Heart left ventricle (tissue), 16 donors: ENCODE results near the gene PISD. TPM values are rescaled to one million over a fixed set of nuclear protein-coding genes. Genes with fewer than 3 reads are reported as not detected.

Experiments used
- ATAC-seq, 4 donors: fragments of 200-7000 bp; cut with Tn5 transposase; one replicate each; pipeline ENCODE4 v1.9.1; 2020 to 2022; ENCODE audit warnings: moderate library complexity in 4 of 4, mild to moderate bottlenecking in 3 of 4, moderate number of reproducible peaks in 1 of 4
- DNase-seq, 5 donors: peaks; one replicate each; pipeline ENCODE4 v3.0.0-alpha.2; 2020
- H3K27ac ChIP-seq, 12 donors: fragments of 200-600 bp; sonication (generic) in 4 of 12; one replicate each; pipeline versions ENCODE4 v1.5.0 to v1.8.0; 2016 to 2022; ENCODE audit warnings: mild to moderate bottlenecking in 2 of 12
- H3K27me3 ChIP-seq, 9 donors: fragments of 200-600 bp; sonication (generic) in 2 of 9; one replicate each; pipeline versions ENCODE4 v1.5.1 to v1.8.0; 2016 to 2022; ENCODE audit warnings: mild to moderate bottlenecking in 3 of 9
- H3K36me3 ChIP-seq, 9 donors: fragments of 200-600 bp; sonication (generic) in 2 of 9; one replicate each; pipeline versions ENCODE4 v1.5.0 to v1.8.0; 2018 to 2022; ENCODE audit warnings: mild to moderate bottlenecking in 2 of 9
- H3K4me1 ChIP-seq, 12 donors: fragments of 200-600 bp; sonication (generic) in 4 of 12; one replicate each; pipeline versions ENCODE4 v1.5.0 to v1.8.0; 2016 to 2022; ENCODE audit warnings: mild to moderate bottlenecking in 3 of 12
- H3K4me3 ChIP-seq, 12 donors: fragments of 200-600 bp; sonication (generic) in 4 of 12; one replicate each; pipeline versions ENCODE4 v1.5.0 to v1.8.0; 2017 to 2022; ENCODE audit warnings: mild to moderate bottlenecking in 9 of 12, moderate library complexity in 4 of 12
- H3K9me3 ChIP-seq, 12 donors: fragments of 200-600 bp; sonication (generic) in 4 of 12; one replicate each; pipeline versions ENCODE4 v1.5.0 to v1.8.0; 2016 to 2022; ENCODE audit warnings: mild to moderate bottlenecking in 1 of 12
- CTCF ChIP-seq, 12 donors: fragments of 200-600 bp; sonication (generic) in 4 of 12; IDR thresholded peaks; one replicate each; pipeline versions ENCODE4 v1.5.0 to v1.8.0; 2018 to 2022; ENCODE audit warnings: antibody characterized with exemption in 12 of 12, mild to moderate bottlenecking in 5 of 12
- POLR2A ChIP-seq, 2 donors: fragments of 450-650 bp; IDR thresholded peaks; one replicate each; pipeline ENCODE4 v1.6.1; 2017; ENCODE audit warnings: antibody characterized with exemption in 2 of 2, mild to moderate bottlenecking in 2 of 2, moderate library complexity in 2 of 2
- WGBS, 4 donors: extraction: QIAGEN DNeasy Blood & Tissue Kit in 2 of 4; methylation state at CpG; one replicate each; pipeline versions ENCODE4 v1.1.5 to v1.1.7; 2013 to 2018; 5-methylcytosine and 5-hydroxymethylcytosine counted together
- intact Hi-C, 10 donors: fragments of 100-400 bp; cut with DNase I; formaldehyde crosslinking; loops; one replicate each; pipeline versions ENCODE4 v1.11.1 to v1.14.2; 2022
- polyA plus RNA-seq, 2 donors: library from polyadenylated mRNA; stranded (reverse); fragments of 200-250 nt; gene quantifications; one replicate each; pipeline ENCODE4 v1.2.3, GENCODE V29; 2013
- total RNA-seq, 9 donors: library from RNA; depleted of rRNA in 2 of 9; stranded (reverse); fragments of >200 nt in 2 of 9; fragmentation: NEBNext Ultra II Directional in 3 of 9; extraction: Animal tissue kit (Norgen Biotek cat#: 25700) in 3 of 9; gene quantifications; one replicate each; pipeline versions ENCODE4 v1.1.0 to v1.2.4, GENCODE V29; 2016 to 2023
- donor health status: ischemic (EF 13 %, LVEDD 7.1; RV severe dilation, severe dysfunction).
- donor health status: healthy with polysubstance abuse.
- donor health status: DM: no; HTN: yes; CAD: no.
- donor health status: DM: no; HTN: no; CAD: no.
- donor health status: ischemic (EF 25% LVEDD 6.9; RV normal size, moderate dysfunction).
- donor health status: ischemic (EF 25% LVEDD 5.7; RV mildly dilated, moderate dysfunction).
- donor health status: healthy.
- donor health status: DM: yes; HTN: yes; CAD: no.
- donor health status: ischemic (EF 35%, LVEDD 5.7; RV mildly dilated, moderate dysfunction).
- donor health status: nonischemic (EF 11% LVEDD 7.7; RV severe dilation, severe dysfunction).
- donor health status: DM: yes; HTN: yes; CAD: no.
- donor health status: PGD.
- donor health status: ischemic (EF 29% LVEDD 5.4; RV normal size, mild dysfunction).
- donor health status: nonischemic (EF 23%, LVEDD 6.1; RV moderate dilation, normal function).

The PISD gene
- total and polyA plus RNA-seq, 11 donors = 12.3 to 38.1 (median 17.0) TPM

GRCh38 chr22:31692186-31692886, 30.3 kb upstream of the PISD start:
- ATAC-seq (no peak), DNase-seq (no peak)
- Histone ChIP-seq H3K9me3 (no peaks in the 10 kb centered on the region), H3K27me3 (no peaks in the 10 kb centered on the region), H3K27ac (no peak overlapping the region), H3K36me3 (peaks cover 0 to 99% (median 88%) of the 10 kb centered on the region in 9 donors), H3K4me3 (no peak overlapping the region), H3K4me1 (peaks cover 0 to 5% (median 0%) of the 10 kb centered on the region in 12 donors)
- TF ChIP-seq POLR2A (IDR thresholded peaks at IDR 0.05) = no peak
- no peak for TF ChIP-seq CTCF (IDR thresholded peaks at IDR 0.05)
- WGBS, 4 donors = 94 to 100% (median 97%) methylated on average over 1 of the region's 1 CpG
- intact Hi-C loops = no loop called here

- Histone ChIP-seq H3K27me3 (no peaks in the 10 kb centered on the region), H3K36me3 (peaks cover 0 to 99% (median 88%) of the 10 kb centered on the region in 9 donors), H3K4me3 (no peak overlapping the region), H3K27ac (no peak overlapping the region), H3K9me3 (no peaks in the 10 kb centered on the region), H3K4me1 (peaks cover 0 to 5% (median 0%) of the 10 kb centered on the region in 12 donors)
- no peak for TF ChIP-seq CTCF (IDR thresholded peaks at IDR 0.05)
- no peak for TF ChIP-seq POLR2A (IDR thresholded peaks at IDR 0.05)
- intact Hi-C loops = no loop called here
- ATAC-seq (no peak), DNase-seq (no peak)
- WGBS, 4 donors = 92 to 99% (median 97%) methylated on average over 3 of the region's 3 CpGs
These were observed 29.4 kb upstream of the PISD start for GRCh38 chr22:31691408-31691807.

- Histone ChIP-seq H3K9me3 (no peaks in the 10 kb centered on the region), H3K4me3 (no peak overlapping the region), H3K27ac (peak overlapping the region in 1 of 12 donors; percentile 64), H3K36me3 (peaks cover 0 to 59% (median 52%) of the 10 kb centered on the region in 9 donors), H3K27me3 (no peaks in the 10 kb centered on the region), H3K4me1 (peaks cover 0 to 16% (median 0%) of the 10 kb centered on the region in 12 donors)
- ATAC-seq (peak in 2 of 4 donors; percentile 25 to 28), DNase-seq (no peak)
- intact Hi-C loops = no loop called here
- TF ChIP-seq POLR2A (IDR thresholded peaks at IDR 0.05) (no peak), CTCF (IDR thresholded peaks at IDR 0.05) (no peak)
- WGBS, 4 donors = 74 to 77% (median 76%) methylated on average over 13 of the region's 13 CpGs
These were observed 21.4 kb upstream of the PISD start for GRCh38 chr22:31683181-31684105.

GRCh38 chr22:31682751-31683150, 20.7 kb upstream of the PISD start:
- intact Hi-C loops = no loop called here
- DNase-seq (no peak), ATAC-seq (peak in 1 of 4 donors; percentile 28)
- TF ChIP-seq POLR2A (IDR thresholded peaks at IDR 0.05) = no peak
- TF ChIP-seq CTCF (IDR thresholded peaks at IDR 0.05) = no peak
- Histone ChIP-seq H3K27me3 (no peaks in the 10 kb centered on the region), H3K27ac (peak overlapping the region in 1 of 12 donors; percentile 64), H3K4me3 (no peak overlapping the region), H3K4me1 (peaks cover 0 to 16% (median 0%) of the 10 kb centered on the region in 12 donors), H3K9me3 (no peaks in the 10 kb centered on the region), H3K36me3 (peaks cover 0 to 52% (median 45%) of the 10 kb centered on the region in 9 donors)
- WGBS, 4 donors = 91 to 98% (median 92%) methylated on average over 5 to 7 of the region's 7 CpGs
